Measurements from ENCODE around the gene OR6S1. TPM values are rescaled to one million over a fixed set of nuclear protein-coding genes. Genes with fewer than 3 reads are reported as not detected.
A peak's percentile ranks its signal among the peaks of the same experiment; 100 is the strongest.

The OR6S1 gene
- total RNA-seq, 1 experiment from 2014 or later = not detected

DNA sequence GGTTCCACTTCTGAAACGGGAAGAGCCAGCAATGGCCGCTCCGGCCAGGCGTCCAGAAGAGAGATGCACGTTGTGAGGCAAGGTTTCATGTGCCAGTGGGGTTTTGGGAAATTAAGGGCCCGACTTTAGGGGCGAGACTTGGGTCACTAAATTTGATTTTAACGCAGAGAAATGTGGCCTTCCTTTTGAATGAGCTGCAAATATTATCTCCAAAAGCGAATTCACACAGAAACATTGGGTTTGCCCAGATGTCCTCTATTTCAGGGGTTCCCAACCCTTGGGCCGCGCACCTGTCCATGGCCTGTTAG, 40.6 kb upstream of the OR6S1 start:
- BruUV-seq (replicated peaks) = TSS peak; percentile 95
- ChIA-PET POLR2A (interaction anchor here (0.6 to 7.3 kb wide), 33 partner anchors 8 to 585 kb away, joined by 3 to 182 read pairs (median 4); partner anchors contain the start of genes APEX1, OSGEP, PARP2 and PIP4P1), CTCF (interaction anchor here (0.7 to 10.2 kb wide), 24 partner anchors 9 to 735 kb away, joined by 3 to 89 read pairs (median 4); partner anchors contain the start of gene PARP2)
- H3K9me3 Mint-ChIP-seq (ENCODE audit: unreplicated experiment) = no peaks in the 10 kb centered on the region
- DNase-seq (ENCODE audit: unreplicated experiment) = no peak
- TF ChIP-seq, protein P1, sequence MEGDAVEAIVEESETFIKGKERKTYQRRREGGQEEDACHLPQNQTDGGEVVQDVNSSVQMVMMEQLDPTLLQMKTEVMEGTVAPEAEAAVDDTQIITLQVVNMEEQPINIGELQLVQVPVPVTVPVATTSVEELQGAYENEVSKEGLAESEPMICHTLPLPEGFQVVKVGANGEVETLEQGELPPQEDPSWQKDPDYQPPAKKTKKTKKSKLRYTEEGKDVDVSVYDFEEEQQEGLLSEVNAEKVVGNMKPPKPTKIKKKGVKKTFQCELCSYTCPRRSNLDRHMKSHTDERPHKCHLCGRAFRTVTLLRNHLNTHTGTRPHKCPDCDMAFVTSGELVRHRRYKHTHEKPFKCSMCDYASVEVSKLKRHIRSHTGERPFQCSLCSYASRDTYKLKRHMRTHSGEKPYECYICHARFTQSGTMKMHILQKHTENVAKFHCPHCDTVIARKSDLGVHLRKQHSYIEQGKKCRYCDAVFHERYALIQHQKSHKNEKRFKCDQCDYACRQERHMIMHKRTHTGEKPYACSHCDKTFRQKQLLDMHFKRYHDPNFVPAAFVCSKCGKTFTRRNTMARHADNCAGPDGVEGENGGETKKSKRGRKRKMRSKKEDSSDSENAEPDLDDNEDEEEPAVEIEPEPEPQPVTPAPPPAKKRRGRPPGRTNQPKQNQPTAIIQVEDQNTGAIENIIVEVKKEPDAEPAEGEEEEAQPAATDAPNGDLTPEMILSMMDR (IDR thresholded peaks at IDR 0.05; ENCODE audit: unreplicated experiment) = no peak
- H3K4me3 Mint-ChIP-seq (ENCODE audit: unreplicated experiment) = no peak overlapping the region
- H3K27ac Mint-ChIP-seq (ENCODE audit: low read depth, unreplicated experiment) = no peak overlapping the region
- no peaks in the 10 kb centered on the region for H3K27me3 Mint-ChIP-seq (ENCODE audit: insufficient read depth, unreplicated experiment)
- peaks cover 27% of the 10 kb centered on the region for H3K4me1 Mint-ChIP-seq (ENCODE audit: insufficient read depth, unreplicated experiment)
- intact Hi-C loops (cut with micrococcal nuclease) = loop anchor here (2.0 to 5.0 kb wide), 3 partner anchors 227 to 420 kb away; partner anchors contain the start of genes APEX1, OSGEP, PARP2 and TMEM253
- H3K36me3 Mint-ChIP-seq (ENCODE audit: insufficient read depth, unreplicated experiment) = peaks cover 11% of the 10 kb centered on the region

DNA sequence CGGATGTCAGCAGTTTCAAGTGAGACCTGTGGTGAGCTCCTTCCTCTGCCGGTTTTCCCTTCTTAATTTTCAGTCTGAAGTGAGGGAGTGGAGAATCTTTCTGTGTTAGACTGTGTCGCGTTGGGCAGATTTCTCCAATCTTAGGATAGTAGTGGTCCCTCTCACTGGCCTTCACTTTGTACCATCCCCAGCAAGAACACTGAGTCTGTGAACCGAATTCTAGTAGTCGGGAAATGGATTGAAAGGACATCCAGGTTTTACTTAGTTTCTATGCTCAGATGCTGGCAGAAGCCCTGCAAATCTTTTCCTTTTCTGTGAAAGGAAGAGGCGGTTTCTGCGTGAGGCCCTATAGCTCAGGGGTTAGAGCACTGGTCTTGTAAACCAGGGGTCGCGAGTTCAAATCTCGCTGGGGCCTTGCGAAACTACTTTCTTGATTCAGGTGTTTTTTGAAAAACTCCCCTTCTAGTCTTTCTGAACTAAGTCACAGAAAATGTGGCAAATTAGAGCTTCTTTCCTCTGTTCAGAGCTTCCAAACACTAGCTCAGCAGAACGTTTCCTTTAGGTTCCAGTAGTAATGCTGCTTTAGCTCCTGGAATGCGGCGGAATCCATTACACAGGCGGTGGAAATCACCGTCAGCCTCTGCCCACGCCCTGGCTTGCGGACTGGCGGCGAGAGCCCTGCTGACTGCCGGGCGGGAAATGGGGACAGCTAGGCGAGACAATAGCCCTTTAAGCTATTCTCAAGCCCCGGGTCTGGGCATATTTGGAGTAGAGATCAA, 40.0 kb upstream of the OR6S1 start:
- no peaks in the 10 kb centered on the region for H3K27me3 Mint-ChIP-seq (ENCODE audit: insufficient read depth, unreplicated experiment)
- H3K4me1 Mint-ChIP-seq (ENCODE audit: insufficient read depth, unreplicated experiment) = peaks cover 27% of the 10 kb centered on the region
- intact Hi-C loops (cut with micrococcal nuclease) = loop anchor here (1.0 to 5.0 kb wide), 6 partner anchors 18 to 421 kb away; partner anchors contain the start of genes APEX1, OSGEP, PARP2 and TMEM253
- H3K9me3 Mint-ChIP-seq (ENCODE audit: unreplicated experiment) = no peaks in the 10 kb centered on the region
- no peak overlapping the region for H3K4me3 Mint-ChIP-seq (ENCODE audit: unreplicated experiment)
- TF ChIP-seq, protein P1 (IDR thresholded peaks at IDR 0.05; ENCODE audit: unreplicated experiment) = no peak
- BruUV-seq (replicated peaks) = no TSS peak
- peak; percentile 87 for DNase-seq (ENCODE audit: unreplicated experiment)
- H3K27ac Mint-ChIP-seq (ENCODE audit: low read depth, unreplicated experiment) = no peak overlapping the region
- peaks cover 11% of the 10 kb centered on the region for H3K36me3 Mint-ChIP-seq (ENCODE audit: insufficient read depth, unreplicated experiment)
- ChIA-PET POLR2A (interaction anchor here (0.6 to 7.3 kb wide), 36 partner anchors 7 to 586 kb away, joined by 3 to 182 read pairs (median 4); partner anchors contain the start of genes APEX1, OSGEP, PARP2 and PIP4P1), CTCF (interaction anchor here (0.6 to 10.2 kb wide), 33 partner anchors 9 to 777 kb away, joined by 3 to 89 read pairs (median 4); partner anchors contain the start of gene PARP2)

DNA sequence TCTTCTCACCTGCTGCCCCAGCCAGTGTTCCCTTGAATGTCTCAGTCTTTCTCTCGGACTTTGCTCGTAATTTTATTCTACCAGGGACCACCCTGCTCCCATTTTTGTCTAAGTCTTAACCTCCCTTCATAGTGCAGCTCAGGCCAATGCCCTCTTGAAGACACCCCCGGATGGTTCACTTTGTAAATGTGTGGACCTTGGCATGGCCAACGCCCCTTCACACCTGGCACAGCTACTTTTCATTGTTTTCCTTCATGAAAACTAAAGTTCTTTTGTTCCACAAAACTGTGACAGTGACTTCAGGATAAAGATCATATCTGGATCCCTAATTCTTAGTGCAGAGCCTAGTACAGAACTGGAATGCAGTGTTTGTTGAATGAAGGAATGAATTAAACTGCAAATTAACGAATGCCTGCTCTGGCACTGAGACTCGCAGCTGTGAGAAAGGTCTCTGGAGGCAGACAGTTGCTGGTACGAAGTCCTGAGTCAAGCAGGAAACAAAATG, 39.4 kb upstream of the OR6S1 start:
- ChIA-PET POLR2A (interaction anchor here (0.7 to 7.3 kb wide), 23 partner anchors 8 to 362 kb away, joined by 3 to 182 read pairs (median 6); partner anchors contain the start of genes APEX1, OSGEP, PARP2 and PIP4P1), CTCF (interaction anchor here (0.6 to 10.2 kb wide), 25 partner anchors 9 to 778 kb away, joined by 3 to 89 read pairs (median 4); no protein-coding TSS in a partner anchor)
- no peak overlapping the region for H3K27ac Mint-ChIP-seq (ENCODE audit: low read depth, unreplicated experiment)
- DNase-seq (ENCODE audit: unreplicated experiment) = no peak
- peaks cover 22% of the 10 kb centered on the region for H3K4me1 Mint-ChIP-seq (ENCODE audit: insufficient read depth, unreplicated experiment)
- no peaks in the 10 kb centered on the region for H3K9me3 Mint-ChIP-seq (ENCODE audit: unreplicated experiment)
- TF ChIP-seq, protein P1 (IDR thresholded peaks at IDR 0.05; ENCODE audit: unreplicated experiment) = no peak
- no peaks in the 10 kb centered on the region for H3K27me3 Mint-ChIP-seq (ENCODE audit: insufficient read depth, unreplicated experiment)
- no TSS peak for BruUV-seq (replicated peaks)
- intact Hi-C loops (cut with micrococcal nuclease) = loop anchor here (1.0 to 5.0 kb wide), 4 partner anchors 18 to 421 kb away; partner anchors contain the start of gene TMEM253
- H3K4me3 Mint-ChIP-seq (ENCODE audit: unreplicated experiment) = no peak overlapping the region
- peaks cover 11% of the 10 kb centered on the region for H3K36me3 Mint-ChIP-seq (ENCODE audit: insufficient read depth, unreplicated experiment)

DNA sequence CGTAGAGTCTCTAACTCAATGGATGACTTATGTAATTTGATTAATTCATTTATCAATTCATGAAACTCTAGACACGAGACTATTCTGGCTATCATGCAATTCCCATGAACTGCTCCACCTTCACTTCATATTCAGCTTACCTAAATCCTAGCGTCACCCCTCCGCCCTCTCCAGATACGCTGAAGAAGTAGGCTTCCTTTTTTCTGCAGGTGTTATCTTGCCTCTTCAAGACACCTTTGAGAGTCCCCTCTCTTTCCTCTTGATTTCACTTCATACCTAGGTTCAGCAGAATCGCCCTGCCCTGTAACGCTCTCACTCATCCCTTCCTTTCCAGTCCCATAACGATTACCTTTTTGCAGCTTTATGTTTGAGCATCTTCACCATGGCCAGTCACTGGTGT, 38.9 kb upstream of the OR6S1 start:
- TF ChIP-seq, protein P1 (IDR thresholded peaks at IDR 0.05; ENCODE audit: unreplicated experiment) = no peak
- Mint-ChIP-seq H3K27ac (ENCODE audit: low read depth, unreplicated experiment) (no peak overlapping the region), H3K27me3 (ENCODE audit: insufficient read depth, unreplicated experiment) (no peaks in the 10 kb centered on the region), H3K36me3 (ENCODE audit: insufficient read depth, unreplicated experiment) (peaks cover 11% of the 10 kb centered on the region), H3K4me1 (ENCODE audit: insufficient read depth, unreplicated experiment) (peaks cover 20% of the 10 kb centered on the region), H3K4me3 (ENCODE audit: unreplicated experiment) (no peak overlapping the region), H3K9me3 (ENCODE audit: unreplicated experiment) (no peaks in the 10 kb centered on the region)
- no TSS peak for BruUV-seq (replicated peaks)
- CTCF ChIA-PET = interaction anchor here (0.9 to 10.2 kb wide), 14 partner anchors 8 to 353 kb away, joined by 3 to 89 read pairs (median 6); no protein-coding TSS in a partner anchor
- POLR2A ChIA-PET = interaction anchor here (0.7 to 7.3 kb wide), 12 partner anchors 8 to 363 kb away, joined by 3 to 182 read pairs (median 18); partner anchors contain the start of genes APEX1, OSGEP, PARP2 and TEP1
- intact Hi-C loops (cut with micrococcal nuclease) = loop anchor here (5.0 kb wide), 1 partner anchor 422 kb away; the partner anchor contains the start of gene TMEM253
- DNase-seq (ENCODE audit: unreplicated experiment) = no peak

All from MCF 10A (cell line).